ENCODE data around the gene ABCA1. TPM values are rescaled to one million over a fixed set of nuclear protein-coding genes. Genes with fewer than 3 reads are reported as not detected.

The ABCA1 gene
- total RNA-seq, 1 experiment from 2014 or later, result 0.69 TPM

DNA sequence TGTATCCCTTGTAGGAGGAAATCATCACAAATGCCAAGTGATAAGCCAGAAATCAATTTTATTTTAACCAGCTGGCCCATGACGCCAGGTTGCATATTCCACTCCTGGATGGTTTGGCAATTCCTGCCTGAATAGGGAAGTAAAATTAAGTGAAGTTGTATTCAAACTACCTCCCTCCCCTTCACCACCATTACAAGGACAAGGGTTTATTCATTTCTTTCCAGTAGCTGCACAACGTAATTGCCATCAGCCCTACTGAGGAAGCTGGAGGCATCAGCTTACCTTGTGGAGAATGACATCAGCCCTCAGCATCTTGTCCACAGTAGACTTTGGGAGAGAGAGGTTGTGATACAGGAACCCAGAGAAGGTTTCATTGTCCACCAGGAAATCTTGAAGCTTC lies 66.6 kb downstream of the ABCA1 start:
- peaks cover 5% of the 10 kb centered on the region for H3K4me1 ChIP-seq (ENCODE audit: insufficient read depth, low read length, poor library complexity, severe bottlenecking)
- DNase-seq (ENCODE audit: low spot score), result no peak
- no TSS peak for BruUV-seq (replicated peaks)
- no peaks in the 10 kb centered on the region for H3K9me3 ChIP-seq (ENCODE audit: low read depth, low read length, poor library complexity, severe bottlenecking)
- intact Hi-C loops (cut with micrococcal nuclease; ENCODE audit: unreplicated experiment), result no loop called here
- no peaks in the 10 kb centered on the region for H3K36me3 ChIP-seq (ENCODE audit: insufficient read depth, low read length, poor library complexity, severe bottlenecking)
- H3K4me3 ChIP-seq (ENCODE audit: low read depth, low read length, poor library complexity, severe bottlenecking), result no peak overlapping the region
- H3K27ac ChIP-seq (ENCODE audit: low read depth, low read length, poor library complexity, severe bottlenecking), result no peak overlapping the region
- ChIA-PET POLR2A (ENCODE audit: low non-redundant PET) (no interaction called here), CTCF (no interaction called here)
- TF ChIP-seq EZH2 (IDR thresholded peaks at IDR 0.05; ENCODE audit: borderline replicate concordance, low read depth, low read length, poor library complexity, severe bottlenecking), result no peak
- TF ChIP-seq CTCF (conservative IDR thresholded peaks at IDR 0.05; ENCODE audit: low read depth, low read length), result no peak
- H3K27me3 ChIP-seq (replicated peaks; ENCODE audit: insufficient read depth, low read depth, low read length, poor library complexity), result no peaks in the 10 kb centered on the region

- no peak overlapping the region for H3K4me3 ChIP-seq (ENCODE audit: low read depth, low read length, poor library complexity, severe bottlenecking)
- H3K27ac ChIP-seq (ENCODE audit: low read depth, low read length, poor library complexity, severe bottlenecking), result no peak overlapping the region
- POLR2A ChIA-PET (ENCODE audit: low non-redundant PET), result no interaction called here
- CTCF ChIA-PET, result no interaction called here
- H3K4me1 ChIP-seq (ENCODE audit: insufficient read depth, low read length, poor library complexity, severe bottlenecking), result peaks cover 5% of the 10 kb centered on the region
- DNase-seq (ENCODE audit: low spot score), result no peak
- no peaks in the 10 kb centered on the region for H3K36me3 ChIP-seq (ENCODE audit: insufficient read depth, low read length, poor library complexity, severe bottlenecking)
- no peaks in the 10 kb centered on the region for H3K27me3 ChIP-seq (replicated peaks; ENCODE audit: insufficient read depth, low read depth, low read length, poor library complexity)
- intact Hi-C loops (cut with micrococcal nuclease; ENCODE audit: unreplicated experiment), result no loop called here
- TF ChIP-seq CTCF (conservative IDR thresholded peaks at IDR 0.05; ENCODE audit: low read depth, low read length) (no peak), EZH2 (IDR thresholded peaks at IDR 0.05; ENCODE audit: borderline replicate concordance, low read depth, low read length, poor library complexity, severe bottlenecking) (no peak)
- no peaks in the 10 kb centered on the region for H3K9me3 ChIP-seq (ENCODE audit: low read depth, low read length, poor library complexity, severe bottlenecking)
- BruUV-seq (replicated peaks), result no TSS peak
Observed at GRCh38 chr9:104860263-104860662, 67.7 kb downstream of the ABCA1 start.

DNA sequence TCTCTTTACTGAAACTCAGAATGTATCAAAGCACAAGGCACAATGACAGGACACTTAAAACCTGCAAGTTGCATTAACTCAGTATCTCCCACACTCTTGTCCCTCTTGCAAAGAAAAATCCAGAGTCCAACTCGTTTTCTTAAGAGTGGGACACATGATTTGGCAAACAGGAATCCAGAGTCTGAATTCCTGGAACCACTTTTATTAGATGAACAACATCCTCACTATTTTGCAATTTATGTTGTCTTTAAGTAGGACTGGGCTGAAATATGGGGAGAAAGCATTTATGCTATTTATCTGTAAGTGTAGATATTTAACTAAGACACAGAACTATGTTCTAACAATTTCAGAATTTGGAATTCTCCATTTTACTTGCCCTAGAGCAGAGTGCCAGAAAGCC lies 69.1 kb downstream of the ABCA1 start:
- Histone ChIP-seq H3K27me3 (replicated peaks; ENCODE audit: insufficient read depth, low read depth, low read length, poor library complexity) (no peaks in the 10 kb centered on the region), H3K36me3 (ENCODE audit: insufficient read depth, low read length, poor library complexity, severe bottlenecking) (no peaks in the 10 kb centered on the region), H3K4me3 (ENCODE audit: low read depth, low read length, poor library complexity, severe bottlenecking) (no peak overlapping the region), H3K9me3 (ENCODE audit: low read depth, low read length, poor library complexity, severe bottlenecking) (no peaks in the 10 kb centered on the region), H3K27ac (ENCODE audit: low read depth, low read length, poor library complexity, severe bottlenecking) (no peak overlapping the region), H3K4me1 (ENCODE audit: insufficient read depth, low read length, poor library complexity, severe bottlenecking) (peaks cover 5% of the 10 kb centered on the region)
- ChIA-PET CTCF (no interaction called here), POLR2A (ENCODE audit: low non-redundant PET) (no interaction called here)
- intact Hi-C loops (cut with micrococcal nuclease; ENCODE audit: unreplicated experiment), result no loop called here
- no peak for TF ChIP-seq CTCF (conservative IDR thresholded peaks at IDR 0.05; ENCODE audit: low read depth, low read length)
- no peak for TF ChIP-seq EZH2 (IDR thresholded peaks at IDR 0.05; ENCODE audit: borderline replicate concordance, low read depth, low read length, poor library complexity, severe bottlenecking)
- no TSS peak for BruUV-seq (replicated peaks)
- DNase-seq (ENCODE audit: low spot score), result no peak
